PC-3 (cell line): ENCODE data around the gene DAAM2. TPM values are rescaled to one million over a fixed set of nuclear protein-coding genes. Genes with fewer than 3 reads are reported as not detected.

Source experiments
- ATAC-seq: fragments of 200-7000 bp; cut with Tn5 transposase; 2 replicates; pipeline ENCODE4 v1.9.1; 2020; ENCODE audit warnings: mild to moderate bottlenecking, moderate library complexity
- BruUV-seq: library from RNA; stranded (reverse); fragments of 400-500 nt; replicated peaks from 2 replicates; lab custom pipeline; 2021; lab: Mats Ljungman, UMichigan
- CTCF ChIA-PET: fragments of 300-600 bp; sonication (Branson Sonifier 250); formaldehyde crosslinking; loops from one replicate; lab custom pipeline; 2022; ENCODE audit warnings: antibody characterized with exemption; lab: Charles Lee
- POLR2A ChIA-PET: fragments of 300-600 bp; sonication (Branson Sonifier 250); formaldehyde crosslinking; loops from one replicate; lab custom pipeline; 2022; ENCODE audit warnings: antibody characterized with exemption; ENCODE audit not compliant: unreplicated experiment; lab: Charles Lee
- DNase-seq: peaks from one replicate; pipeline ENCODE4 v3.0.0-alpha.2; 2015
- H2AFZ ChIP-seq: fragments of 300-600 bp; sonication (generic); 2 replicates; pipeline ENCODE4 v1.6.0; 2016; ENCODE audit warnings: antibody characterized with exemption, low read length
- H3F3A ChIP-seq: fragments of 300-600 bp; sonication (generic); one replicate; pipeline ENCODE4 v1.6.0; 2017; ENCODE audit warnings: antibody characterized with exemption, low read length, control low read depth, mild to moderate bottlenecking; ENCODE audit not compliant: unreplicated experiment
- H3K27ac ChIP-seq: fragments of 300-600 bp; sonication (generic); 2 replicates; pipeline ENCODE4 v1.5.1; 2016; ENCODE audit warnings: mild to moderate bottlenecking, low read length
- H3K27me3 ChIP-seq: fragments of 300-600 bp; sonication (generic); 2 replicates; pipeline ENCODE4 v1.6.1; 2016; ENCODE audit warnings: low read length, mixed read lengths
- H3K36me3 ChIP-seq: fragments of 300-600 bp; sonication (generic); 2 replicates; pipeline ENCODE4 v1.6.1; 2016; ENCODE audit warnings: low read depth, mixed run types, low read length, mixed read lengths
- H3K4me1 ChIP-seq: fragments of 300-600 bp; sonication (generic); 2 replicates; pipeline ENCODE4 v1.5.1; 2016; ENCODE audit warnings: low read length; ENCODE audit not compliant: insufficient read depth
- H3K4me2 ChIP-seq: fragments of 300-600 bp; sonication (generic); 2 replicates; pipeline ENCODE4 v1.6.0; 2016; ENCODE audit warnings: low read length
- H3K4me3 ChIP-seq: fragments of 300-600 bp; sonication (generic); 2 replicates; pipeline ENCODE4 v1.5.1; 2016; ENCODE audit warnings: mild to moderate bottlenecking, low read length, mixed read lengths
- H3K79me2 ChIP-seq: fragments of 300-600 bp; sonication (generic); 2 replicates; pipeline ENCODE4 v1.6.1; 2017; ENCODE audit warnings: low read length, mixed read lengths
- H3K9ac ChIP-seq: fragments of 300-600 bp; sonication (generic); 2 replicates; pipeline ENCODE4 v1.6.0; 2016; ENCODE audit warnings: mild to moderate bottlenecking, low read length
- H3K9me2 ChIP-seq: fragments of 300-600 bp; sonication (generic); replicated peaks from 2 replicates; pipeline ENCODE4 v1.6.1; 2016; ENCODE audit warnings: mixed run types, low read length, mixed read lengths
- H3K9me3 ChIP-seq: fragments of 300-600 bp; sonication (generic); 2 replicates; pipeline ENCODE4 v1.6.1; 2016; ENCODE audit warnings: low read length, mixed read lengths
- H4K20me1 ChIP-seq: fragments of 300-600 bp; sonication (generic); 2 replicates; pipeline ENCODE4 v1.6.1; 2016; ENCODE audit warnings: low read length, mixed read lengths
- CTCF ChIP-seq: fragments of 300-600 bp; sonication (generic); conservative IDR thresholded peaks from 2 replicates; pipeline ENCODE4 v1.5.1; 2017; ENCODE audit warnings: antibody characterized with exemption, low read depth, mild to moderate bottlenecking, low read length
- EZH2 ChIP-seq: fragments of 300-600 bp; sonication (generic); IDR thresholded peaks from one replicate; pipeline ENCODE4 v1.6.1; 2017; ENCODE audit warnings: antibody characterized with exemption, mild to moderate bottlenecking, low read length; ENCODE audit not compliant: unreplicated experiment
- EZH2phosphoT487 ChIP-seq: fragments of 300-600 bp; sonication (generic); IDR thresholded peaks from 2 replicates; pipeline ENCODE4 v1.6.1; 2018; ENCODE audit warnings: mild to moderate bottlenecking, antibody characterized with exemption, low read length, borderline replicate concordance
- intact Hi-C: fragments of 100-400 bp; cut with micrococcal nuclease; formaldehyde crosslinking; loops from 2 replicates; pipeline ENCODE4 v1.9.0; 2023
- total RNA-seq: library from RNA; depleted of rRNA; stranded (reverse); fragments of >200 nt; gene quantifications from 2 replicates; pipeline ENCODE4 v1.2.3, GENCODE V29; 2014

Gene DAAM2
- total RNA-seq, 1 experiment from 2014 or later: not detected

GRCh38 chr6:39755231-39755630, 36.9 kb upstream of the DAAM2 start:
- DNase-seq: no peak
- Histone ChIP-seq H3K9ac (no peak overlapping the region), H3K36me3 (no peaks in the 10 kb centered on the region), H3K4me3 (no peak overlapping the region), H4K20me1 (no peaks in the 10 kb centered on the region), H3K9me2 (no peaks in the 10 kb centered on the region), H3K4me1 (no peaks in the 10 kb centered on the region), H3K79me2 (no peaks in the 10 kb centered on the region), H2AFZ (no peak overlapping the region), H3F3A (no peaks in the 10 kb centered on the region), H3K9me3 (no peaks in the 10 kb centered on the region), H3K27ac (no peak overlapping the region), H3K27me3 (0 out of 2 replicates have a peak, but pooled peaks cover 11% of the 10 kb centered on the region), H3K4me2 (no peak overlapping the region)
- TF ChIP-seq EZH2phosphoT487 (no peak), CTCF (no peak), EZH2 (no peak)
- no peak for ATAC-seq
- CTCF ChIA-PET: no interaction called here
- no TSS peak for BruUV-seq
- POLR2A ChIA-PET: no interaction called here
- intact Hi-C loops: no loop called here

DNA sequence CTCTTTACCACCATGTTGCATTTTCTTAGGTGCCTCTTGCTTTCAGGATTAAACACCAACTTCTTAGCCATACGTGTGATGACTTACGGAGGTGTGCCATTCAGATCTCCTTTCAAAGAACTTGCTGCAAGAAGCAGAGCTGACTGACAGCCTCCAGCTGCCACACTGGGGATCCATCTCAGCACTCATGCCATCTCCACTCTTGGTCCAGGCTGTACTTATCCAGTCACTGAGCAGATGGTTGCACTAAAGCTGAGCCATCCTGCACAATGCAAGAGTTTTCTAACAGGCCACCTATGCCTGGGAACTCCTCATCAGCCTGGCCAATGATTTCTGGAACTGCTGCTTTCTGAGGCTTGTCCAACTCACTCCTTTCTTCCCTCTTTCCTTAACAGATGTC, 35.6 kb upstream of the DAAM2 start:
- TF ChIP-seq CTCF (no peak), EZH2phosphoT487 (no peak), EZH2 (no peak)
- Histone ChIP-seq H3K9me3 (no peaks in the 10 kb centered on the region), H3K9ac (no peak overlapping the region), H3K36me3 (no peaks in the 10 kb centered on the region), H2AFZ (no peak overlapping the region), H3K4me3 (no peak overlapping the region), H3F3A (no peaks in the 10 kb centered on the region), H3K4me2 (no peak overlapping the region), H3K79me2 (no peaks in the 10 kb centered on the region), H4K20me1 (no peaks in the 10 kb centered on the region), H3K27me3 (0 out of 2 replicates have a peak, but pooled peaks cover 11% of the 10 kb centered on the region), H3K27ac (no peak overlapping the region), H3K4me1 (no peaks in the 10 kb centered on the region), H3K9me2 (no peaks in the 10 kb centered on the region)
- no peak for DNase-seq
- POLR2A ChIA-PET: no interaction called here
- CTCF ChIA-PET: no interaction called here
- intact Hi-C loops: no loop called here
- BruUV-seq: no TSS peak
- no peak for ATAC-seq

- Histone ChIP-seq H3K9me2 (no peaks in the 10 kb centered on the region), H3K79me2 (no peaks in the 10 kb centered on the region), H3K27me3 (0 out of 2 replicates have a peak, but pooled peaks cover under 1% of the 10 kb centered on the region), H3K9ac (no peak overlapping the region), H2AFZ (no peak overlapping the region), H3F3A (no peaks in the 10 kb centered on the region), H3K36me3 (no peaks in the 10 kb centered on the region), H3K4me1 (no peaks in the 10 kb centered on the region), H3K27ac (no peak overlapping the region), H3K9me3 (no peaks in the 10 kb centered on the region), H3K4me2 (no peak overlapping the region), H3K4me3 (no peak overlapping the region), H4K20me1 (no peaks in the 10 kb centered on the region)
- TF ChIP-seq EZH2phosphoT487 (no peak), CTCF (no peak), EZH2 (no peak)
- POLR2A ChIA-PET: interaction anchor here (0.6 kb wide), 1 partner anchor 406 kb away, joined by 9 read pairs; no protein-coding TSS in a partner anchor
- intact Hi-C loops: no loop called here
- no TSS peak for BruUV-seq
- CTCF ChIA-PET: no interaction called here
- no peak for DNase-seq
- ATAC-seq: no peak
Measured at GRCh38 chr6:39758905-39759605, 33.1 kb upstream of the DAAM2 start.
